Esophagus squamous epithelium (tissue), 4 donors: ENCODE measurements around the gene C10orf53.

Source experiments
- CTCF ChIP-seq, 6 experiments: fragments of 450-650 bp in 4 of 6; fragments of 200-600 bp in 2 of 6; sonication (generic) in 2 of 6; IDR thresholded peaks; one replicate each; pipeline ENCODE4 v1.5.1; 2016 to 2019; ENCODE audit warnings: antibody characterized with exemption in 6 of 6, mild to moderate bottlenecking in 4 of 6, moderate library complexity in 4 of 6
- POLR2A ChIP-seq, 4 donors: fragments of 450-650 bp; IDR thresholded peaks; one replicate each; pipeline ENCODE4 v1.6.1; 2017; ENCODE audit warnings: antibody characterized with exemption in 4 of 4, mild to moderate bottlenecking in 4 of 4, moderate library complexity in 3 of 4

GRCh38 chr10:49740346-49741107 lies 61.1 kb downstream of the C10orf53 start:
- no peak for TF ChIP-seq CTCF (IDR thresholded peaks at IDR 0.05)
- TF ChIP-seq POLR2A (IDR thresholded peaks at IDR 0.05): no peak
